Gastroesophageal sphincter (tissue), 4 donors: ENCODE data around the gene REN. TPM values are rescaled to one million over a fixed set of nuclear protein-coding genes. Genes with fewer than 3 reads are reported as not detected.

Source experiments
- ATAC-seq: fragments of 150-250 bp; one replicate; pipeline ENCODE4 v1.9.1; 2016; ENCODE audit warnings: mild to moderate bottlenecking, moderate library complexity
- H3K27ac ChIP-seq, 4 donors: fragments of 200-600 bp; sonication (generic) in 3 of 4; 1 replicate in 3 of 4; 2 replicates in 1 of 4; pipeline ENCODE4 v1.5.1; 2016 to 2019
- H3K27me3 ChIP-seq: fragments of 200-600 bp; sonication (generic); one replicate; pipeline ENCODE4 v1.5.1; 2019
- H3K36me3 ChIP-seq, 2 donors: fragments of 200-600 bp; sonication (generic); one replicate each; pipeline ENCODE4 v1.5.1; 2019; ENCODE audit warnings: control low read depth in 1 of 2
- H3K4me1 ChIP-seq, 3 donors: fragments of 200-600 bp; sonication (generic); 1 replicate in 2 of 3; 2 replicates in 1 of 3; pipeline ENCODE4 v1.5.1; 2016 to 2019; ENCODE audit warnings: control low read depth in 2 of 3
- H3K4me3 ChIP-seq, 2 donors: fragments of 200-600 bp; sonication (generic); one replicate each; pipeline ENCODE4 v1.5.1; 2019; ENCODE audit warnings: mild to moderate bottlenecking in 1 of 2, moderate library complexity in 1 of 2
- H3K9me3 ChIP-seq, 3 donors: fragments of 200-600 bp; sonication (generic); one replicate each; pipeline ENCODE4 v1.5.1; 2017 to 2019; ENCODE audit warnings: control low read depth in 2 of 3
- EP300 ChIP-seq: sonication (generic); formaldehyde crosslinking; IDR thresholded peaks from one replicate; pipeline ENCODE4 v1.6.1; 2017; ENCODE audit warnings: antibody characterized with exemption, mild to moderate bottlenecking
- POLR2A ChIP-seq, 2 donors: fragments of 450-650 bp; IDR thresholded peaks; one replicate each; pipeline ENCODE4 v1.6.1; 2017; ENCODE audit warnings: antibody characterized with exemption in 2 of 2, mild to moderate bottlenecking in 2 of 2, moderate library complexity in 1 of 2
- POLR2AphosphoS5 ChIP-seq: sonication (generic); formaldehyde crosslinking; IDR thresholded peaks from one replicate; pipeline ENCODE4 v1.6.1; 2017; ENCODE audit warnings: antibody characterized with exemption
- WGBS, 2 donors: methylation state at CpG; one replicate each; pipeline ENCODE4 v1.1.5; 2018; ENCODE audit warnings: low coverage in 1 of 2; 5-methylcytosine and 5-hydroxymethylcytosine counted together
- total RNA-seq, 4 donors: library from RNA; depleted of rRNA; stranded (reverse); fragments of >200 nt; gene quantifications; one replicate each; pipeline ENCODE4 v1.1.0, GENCODE V29; 2016
- TF ChIP-seq, protein P1 (sequence below), 4 experiments: fragments of 200-600 bp in 2 of 4; fragments of 450-650 bp in 2 of 4; sonication (generic) in 1 of 4; IDR thresholded peaks; one replicate each; pipeline ENCODE4 v1.5.1; 2017 to 2019; ENCODE audit warnings: antibody characterized with exemption in 4 of 4, mild to moderate bottlenecking in 2 of 4, moderate library complexity in 2 of 4

REN gene
- total RNA-seq, 4 donors from 2014 or later: not detected

GRCh38 chr1:204131978-204132377 is 34.2 kb downstream of the REN start:
- Histone ChIP-seq H3K4me3 (no peak overlapping the region), H3K4me1 (peaks cover 0 to 45% (median 14%) of the 10 kb centered on the region in 3 donors), H3K27ac (no peak overlapping the region), H3K9me3 (no peaks in the 10 kb centered on the region), H3K36me3 (peaks cover 0 to 29% of the 10 kb centered on the region in 2 donors), H3K27me3 (no peaks in the 10 kb centered on the region)
- 87 to 100% methylated on average over 3 of the region's 4 CpGs for WGBS, 2 donors
- no peak for TF ChIP-seq POLR2A (IDR thresholded peaks at IDR 0.05)
- TF ChIP-seq POLR2AphosphoS5: no peak
- TF ChIP-seq, protein P1, sequence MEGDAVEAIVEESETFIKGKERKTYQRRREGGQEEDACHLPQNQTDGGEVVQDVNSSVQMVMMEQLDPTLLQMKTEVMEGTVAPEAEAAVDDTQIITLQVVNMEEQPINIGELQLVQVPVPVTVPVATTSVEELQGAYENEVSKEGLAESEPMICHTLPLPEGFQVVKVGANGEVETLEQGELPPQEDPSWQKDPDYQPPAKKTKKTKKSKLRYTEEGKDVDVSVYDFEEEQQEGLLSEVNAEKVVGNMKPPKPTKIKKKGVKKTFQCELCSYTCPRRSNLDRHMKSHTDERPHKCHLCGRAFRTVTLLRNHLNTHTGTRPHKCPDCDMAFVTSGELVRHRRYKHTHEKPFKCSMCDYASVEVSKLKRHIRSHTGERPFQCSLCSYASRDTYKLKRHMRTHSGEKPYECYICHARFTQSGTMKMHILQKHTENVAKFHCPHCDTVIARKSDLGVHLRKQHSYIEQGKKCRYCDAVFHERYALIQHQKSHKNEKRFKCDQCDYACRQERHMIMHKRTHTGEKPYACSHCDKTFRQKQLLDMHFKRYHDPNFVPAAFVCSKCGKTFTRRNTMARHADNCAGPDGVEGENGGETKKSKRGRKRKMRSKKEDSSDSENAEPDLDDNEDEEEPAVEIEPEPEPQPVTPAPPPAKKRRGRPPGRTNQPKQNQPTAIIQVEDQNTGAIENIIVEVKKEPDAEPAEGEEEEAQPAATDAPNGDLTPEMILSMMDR (IDR thresholded peaks at IDR 0.05): no peak
- no peak for TF ChIP-seq EP300
- ATAC-seq: no peak

- 16 to 40% methylated on average over 3 to 7 of the region's 11 CpGs for WGBS, 2 donors
- TF ChIP-seq, protein P1 (IDR thresholded peaks at IDR 0.05): no peak
- TF ChIP-seq EP300: no peak
- TF ChIP-seq POLR2A (IDR thresholded peaks at IDR 0.05): no peak
- no peak for TF ChIP-seq POLR2AphosphoS5
- no peak overlapping the region for H3K4me3 ChIP-seq
- no peaks in the 10 kb centered on the region for H3K9me3 ChIP-seq
- peaks cover 0 to 27% of the 10 kb centered on the region in 2 donors for H3K36me3 ChIP-seq
- H3K4me1 ChIP-seq: peaks cover 0 to 52% (median 17%) of the 10 kb centered on the region in 3 donors
- H3K27me3 ChIP-seq: no peaks in the 10 kb centered on the region
- ATAC-seq: no peak
- peak overlapping the region in 2 of 4 donors; percentile 17 to 25 for H3K27ac ChIP-seq
Measured at GRCh38 chr1:204130981-204131892, 34.9 kb downstream of the REN start.

GRCh38 chr1:204130178-204130577 is 36.0 kb downstream of the REN start:
- peak overlapping the region in 2 of 4 donors; percentile 17 to 25 for H3K27ac ChIP-seq
- no peak for TF ChIP-seq POLR2AphosphoS5
- TF ChIP-seq EP300: no peak
- TF ChIP-seq, protein P1 (IDR thresholded peaks at IDR 0.05): no peak
- TF ChIP-seq POLR2A (IDR thresholded peaks at IDR 0.05): no peak
- no peak for ATAC-seq
- no peak overlapping the region for H3K4me3 ChIP-seq
- peaks cover 0 to 28% of the 10 kb centered on the region in 2 donors for H3K36me3 ChIP-seq
- no peaks in the 10 kb centered on the region for H3K9me3 ChIP-seq
- no peaks in the 10 kb centered on the region for H3K27me3 ChIP-seq
- 20% methylated on average over 1 of the region's 4 CpGs; no CpG with 5 or more reads in 1 of the 2 donors for WGBS, 2 donors
- H3K4me1 ChIP-seq: peaks cover 0 to 56% (median 17%) of the 10 kb centered on the region in 3 donors

DNA sequence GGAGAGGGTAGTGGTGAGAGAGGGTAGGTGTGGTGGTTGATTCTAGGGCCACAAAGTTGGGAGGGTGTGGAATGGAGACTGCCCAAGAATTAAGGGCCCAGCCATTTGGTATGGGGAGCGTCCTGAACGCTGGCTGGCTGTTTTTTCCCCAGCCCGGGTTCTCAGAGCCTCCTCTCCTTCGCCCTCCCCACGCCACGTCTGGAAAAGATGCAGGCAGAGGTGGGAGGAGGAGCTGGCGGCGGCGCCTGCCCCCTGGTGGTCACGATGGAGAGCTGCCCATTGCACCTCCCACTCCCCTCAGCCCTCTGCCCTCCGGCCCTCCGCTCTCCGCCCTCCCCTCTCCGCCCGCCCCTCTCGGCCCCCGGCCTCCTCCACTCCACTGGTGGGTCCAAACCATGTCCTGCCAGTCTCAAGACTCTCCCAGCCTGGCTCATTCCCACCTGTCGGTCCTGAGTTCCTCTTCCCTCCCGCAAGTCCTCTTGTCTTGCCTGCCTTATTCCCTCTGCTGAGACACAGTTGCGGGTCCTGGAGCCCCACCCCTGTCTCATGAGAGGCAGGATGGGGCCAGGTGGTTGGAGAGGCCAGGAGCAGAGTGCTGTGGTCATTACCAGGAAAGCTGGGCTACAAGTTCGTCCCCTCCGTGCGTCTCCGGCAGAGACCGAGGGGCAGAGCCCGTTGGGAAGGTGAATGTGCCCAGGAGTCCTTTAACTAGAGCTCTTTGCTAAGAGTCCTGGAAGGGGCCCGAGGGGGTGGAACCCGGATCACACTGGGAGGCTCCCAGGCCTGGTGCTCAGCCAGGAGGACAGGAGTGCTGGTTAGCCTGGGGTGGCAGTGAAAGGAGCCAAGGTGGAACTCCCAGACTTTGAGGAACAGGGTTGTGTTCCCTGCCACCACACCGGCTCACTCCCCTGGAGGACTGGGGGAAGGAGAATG is 36.9 kb downstream of the REN start:
- peak; percentile 86 for ATAC-seq
- Histone ChIP-seq H3K9me3 (no peaks in the 10 kb centered on the region), H3K36me3 (peaks cover 0 to 28% of the 10 kb centered on the region in 2 donors), H3K4me1 (peaks cover 0 to 56% (median 17%) of the 10 kb centered on the region in 3 donors), H3K27ac (peak overlapping the region in 3 of 4 donors; percentile 30 to 43 (median 43)), H3K27me3 (no peaks in the 10 kb centered on the region), H3K4me3 (peak overlapping the region in 1 of 2 donors; percentile 18)
- TF ChIP-seq POLR2AphosphoS5 (peak; percentile 39), EP300 (no peak), POLR2A (IDR thresholded peaks at IDR 0.05) (no peak)
- TF ChIP-seq, protein P1 (IDR thresholded peaks at IDR 0.05): peak; percentile 84 to 95 (median 86)
- 0 to 5% methylated on average over 3 to 7 of the region's 29 CpGs for WGBS, 2 donors
